Measurements from ENCODE around the gene PRR5L.

GRCh38 chr11:36394056-36394455 is 98.0 kb downstream of the PRR5L start:
- TF ChIP-seq CTCF (IDR thresholded peaks at IDR 0.05; ENCODE audit: low read length) = no peak
- TF ChIP-seq EZH2 (optimal IDR thresholded peaks at IDR 0.05; ENCODE audit: low read depth, low read length) = no peak
- TF ChIP-seq EZH2phosphoT487 (IDR thresholded peaks at IDR 0.05; ENCODE audit: low read length) = no peak

Data from MM.1S (cell line).